Measurements from ENCODE around the gene DNAJC8.

Gene DNAJC8

DNA sequence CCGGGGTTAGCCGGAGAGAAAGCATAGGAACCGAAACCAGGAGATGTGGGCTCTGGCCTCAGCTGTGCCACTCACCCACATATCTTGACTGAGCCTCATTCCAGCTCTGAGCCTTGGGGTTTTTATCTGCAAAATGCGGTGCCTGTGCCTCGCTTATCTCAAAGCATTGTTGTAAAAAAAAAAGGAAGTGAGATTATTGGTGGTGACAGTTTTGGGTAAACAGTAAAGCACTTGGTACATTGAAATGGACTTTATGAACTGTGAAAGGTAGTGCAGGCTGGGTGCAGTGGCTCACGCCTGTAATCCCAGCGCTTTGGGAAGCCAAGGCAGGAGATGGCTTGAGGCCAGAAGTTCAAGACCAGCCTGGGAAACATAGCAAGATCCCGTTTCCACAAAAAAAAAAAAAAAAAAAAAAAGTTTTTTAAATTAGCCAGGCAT is 60.1 kb downstream of the DNAJC8 start:
- DNase-seq (ENCODE audit: low read depth): no peak

DNA sequence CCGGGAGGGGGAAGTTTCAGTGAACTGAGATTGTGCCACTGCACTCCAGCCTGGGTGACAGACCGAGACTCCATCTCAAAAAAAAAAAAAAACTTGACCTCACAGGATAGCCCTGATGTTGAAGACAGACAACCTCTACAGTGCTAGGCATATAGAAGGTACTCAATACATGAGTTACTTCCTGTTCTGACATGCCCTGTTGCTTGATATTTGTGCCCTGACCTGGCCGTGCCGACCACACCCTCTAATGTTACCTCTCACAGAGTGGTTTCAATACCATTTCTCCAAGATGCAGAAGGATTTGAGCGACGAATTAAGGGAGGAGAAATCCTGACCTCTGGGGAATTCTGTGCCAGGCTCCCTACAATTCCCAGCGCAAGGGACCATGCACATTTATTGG is 61.6 kb downstream of the DNAJC8 start:
- DNase-seq (ENCODE audit: low read depth): no peak

- no peak for DNase-seq (ENCODE audit: low read depth)
These were observed 62.7 kb downstream of the DNAJC8 start for GRCh38 chr1:28170001-28170596.

DNA sequence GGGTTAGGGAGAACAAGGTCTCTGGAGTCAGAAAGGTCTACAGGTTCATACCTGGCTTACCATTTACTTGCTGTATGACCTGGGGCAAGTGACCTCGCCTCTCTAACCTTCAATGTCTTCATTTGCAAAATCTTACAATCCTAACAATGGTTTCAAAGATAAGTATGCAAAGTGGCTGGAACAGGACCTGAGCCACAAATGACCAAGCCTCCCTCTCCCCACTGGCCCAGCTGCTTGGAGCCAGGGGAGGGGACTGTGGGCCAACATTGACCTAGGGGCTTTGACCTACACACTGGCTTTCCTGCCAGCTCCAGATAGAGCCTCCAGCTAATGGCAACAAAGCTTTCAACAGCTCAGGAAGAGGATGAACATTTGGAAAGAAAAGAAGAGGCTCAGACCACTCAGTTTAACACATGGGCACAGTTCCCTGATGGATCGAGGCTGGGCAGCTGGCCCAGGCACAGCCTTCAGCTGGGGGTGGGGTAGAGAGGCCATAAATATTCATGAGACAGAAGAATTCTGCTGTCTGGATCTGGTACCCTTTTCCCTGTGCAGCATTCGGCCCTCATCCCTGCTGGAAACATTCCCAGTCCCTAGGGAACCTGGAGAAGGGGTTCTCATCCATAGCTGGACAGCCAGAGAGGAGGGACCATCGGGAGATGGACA is 69.2 kb downstream of the DNAJC8 start:
- no peak for DNase-seq (ENCODE audit: low read depth)

GRCh38 chr1:28162151-28162550 is 70.7 kb downstream of the DNAJC8 start:
- DNase-seq (ENCODE audit: low read depth): no peak

DNA sequence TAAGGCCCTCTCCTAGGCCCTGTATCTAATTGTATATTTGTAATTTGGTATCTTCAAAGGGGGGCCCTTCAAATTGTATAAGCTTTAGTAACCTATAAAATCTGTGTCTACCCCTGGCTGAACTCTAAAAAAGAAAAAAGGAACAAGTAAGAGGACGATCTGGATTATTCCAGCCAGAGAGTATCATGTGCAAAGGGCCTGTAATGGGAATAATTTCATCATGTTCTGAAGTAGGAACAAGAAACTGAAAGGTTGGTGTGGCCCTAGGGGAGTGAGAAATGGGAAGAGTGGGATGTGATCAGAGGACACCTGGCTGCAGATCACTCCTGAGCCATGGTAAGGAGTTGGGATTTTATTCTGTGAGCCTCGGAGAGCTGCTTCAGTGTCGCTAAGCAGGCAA is 71.1 kb downstream of the DNAJC8 start:
- no peak for DNase-seq (ENCODE audit: low read depth)

- DNase-seq (ENCODE audit: low read depth): no peak
These were observed 72.0 kb downstream of the DNAJC8 start for GRCh38 chr1:28160782-28161266.

GRCh38 chr1:28159680-28160079 is 73.1 kb downstream of the DNAJC8 start:
- DNase-seq (ENCODE audit: low read depth): no peak

DNA sequence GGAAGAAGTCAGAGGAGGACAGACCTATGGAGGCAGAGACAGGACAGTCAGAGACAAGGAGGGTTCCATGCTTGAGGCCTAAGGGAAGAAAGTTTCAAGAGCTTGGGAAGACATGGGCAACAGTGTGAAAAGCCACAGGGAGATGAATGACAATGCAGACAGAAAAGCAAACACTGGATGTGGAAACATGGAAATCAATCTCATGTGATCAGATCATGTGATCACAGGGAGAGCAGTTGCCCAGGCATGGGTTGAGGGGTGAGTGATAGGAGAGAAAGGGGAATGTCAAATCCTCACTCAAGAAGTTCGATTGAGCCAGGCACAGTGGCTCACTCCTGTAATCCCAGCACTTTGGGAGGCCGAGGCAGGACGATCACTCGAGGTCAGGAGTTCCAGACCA is 73.6 kb downstream of the DNAJC8 start:
- DNase-seq (ENCODE audit: low read depth): no peak

DNA sequence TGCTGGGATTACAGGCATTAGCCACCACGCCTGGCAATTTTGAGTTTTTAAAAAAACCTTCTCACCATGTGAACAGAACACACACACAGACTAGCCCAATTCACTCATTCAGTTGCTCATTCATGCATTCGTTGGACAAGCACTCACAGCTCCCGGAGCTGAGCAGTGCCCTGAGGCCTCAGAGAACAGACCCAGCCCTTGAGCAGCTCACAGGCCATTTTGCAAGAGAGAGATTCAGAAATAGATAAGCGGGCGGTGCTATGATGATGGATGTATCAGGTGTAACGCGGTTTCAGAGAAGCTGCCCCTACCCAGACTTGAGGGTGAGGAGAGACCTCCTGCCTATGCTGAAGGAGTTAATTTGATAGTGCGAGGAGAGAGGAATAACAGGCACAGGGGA is 74.9 kb downstream of the DNAJC8 start:
- DNase-seq (ENCODE audit: low read depth): no peak

- no peak for DNase-seq (ENCODE audit: low read depth)
These were observed 76.0 kb downstream of the DNAJC8 start for GRCh38 chr1:28156821-28157220.

DNA sequence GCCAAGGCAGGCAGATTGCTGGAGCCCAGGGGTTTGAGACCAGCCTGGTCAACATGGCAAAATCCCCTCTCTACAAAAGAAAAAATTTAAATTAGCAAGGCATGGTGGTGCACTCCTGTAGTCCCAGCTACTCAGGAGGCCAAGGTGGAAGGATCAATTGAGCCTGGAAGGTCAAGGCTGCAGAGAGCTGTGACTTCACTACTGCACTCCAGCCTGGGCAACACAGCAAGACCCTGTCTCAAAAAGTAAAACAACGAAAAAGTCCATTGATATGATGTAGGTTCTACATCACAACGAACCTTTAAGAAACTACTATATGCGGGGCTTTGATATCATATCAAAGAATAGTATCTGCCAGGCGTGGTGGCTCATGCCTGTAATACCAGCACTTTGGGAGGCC is 77.2 kb downstream of the DNAJC8 start:
- no peak for DNase-seq (ENCODE audit: low read depth)

GRCh38 chr1:28154078-28154594 is 78.7 kb downstream of the DNAJC8 start:
- DNase-seq (ENCODE audit: low read depth): no peak
